GM12865 (cell line): ENCODE measurements around the gene KATNB1.
"Not testable (repeated sequence)": the region's sequence is repeated elsewhere in the genome, so short reads cannot be mapped to it uniquely, and the experiment has no call there.

Experiments used
- DNase-seq: peaks from one replicate; pipeline ENCODE4 v3.0.0; 2010; ENCODE audit warnings: low read depth
- H3K4me3 ChIP-seq: 2 replicates; pipeline ENCODE4 v1.5.1; 2011; ENCODE audit warnings: mild to moderate bottlenecking, low read depth, low read length, control low read depth
- CTCF ChIP-seq: IDR thresholded peaks from 2 replicates; pipeline ENCODE4 v1.5.1; 2011; ENCODE audit warnings: low read length, control low read depth, low read depth, inconsistent platforms; ENCODE audit not compliant: insufficient read depth; ENCODE audit errors: missing control alignments

KATNB1 gene

DNA sequence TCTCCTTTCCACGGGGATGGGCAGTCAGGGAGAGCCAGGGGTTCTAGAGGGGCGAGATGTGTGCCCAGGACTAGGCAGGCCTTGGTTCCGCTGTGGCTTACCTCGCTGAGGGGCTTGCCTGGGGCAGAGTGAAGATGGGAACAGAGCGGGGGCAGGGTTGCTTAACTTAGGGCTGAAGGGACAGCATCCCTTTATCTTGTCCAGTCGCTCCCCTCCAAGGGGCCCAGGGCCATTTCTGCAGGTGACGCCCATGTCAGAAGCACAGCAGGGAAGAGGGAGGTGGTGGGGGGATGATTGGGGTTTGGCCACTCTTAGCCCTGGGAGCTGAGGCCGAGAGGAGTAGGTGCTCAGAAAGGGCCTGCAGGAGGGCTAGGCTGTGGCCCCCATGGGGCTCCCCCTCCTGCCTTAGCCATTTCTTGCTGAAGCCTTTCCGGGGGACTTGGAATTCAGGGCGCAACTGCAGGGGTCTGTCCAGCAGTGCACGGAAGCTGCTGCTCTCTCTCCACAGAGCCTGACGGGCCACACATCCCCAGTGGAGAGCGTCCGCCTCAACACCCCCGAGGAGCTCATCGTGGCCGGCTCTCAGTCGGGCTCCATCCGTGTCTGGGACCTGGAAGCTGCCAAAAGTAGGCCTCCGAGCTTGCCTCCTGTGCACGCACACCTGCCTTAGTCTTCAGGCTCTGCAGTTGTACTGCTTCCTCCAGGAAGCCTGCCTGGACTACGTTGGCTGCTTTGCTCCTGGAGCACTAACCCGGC, 8.5 kb downstream of the KATNB1 start:
- TF ChIP-seq CTCF = no peak

GRCh38 chr16:57744642-57744903, 9.0 kb downstream of the KATNB1 start:
- DNase-seq = no peak
- no peak overlapping the region for H3K4me3 ChIP-seq
- no peak for TF ChIP-seq CTCF

More for the DNA sequence above, 8.5 kb downstream of the KATNB1 start:
- H3K4me3 ChIP-seq = no peak overlapping the region
- no peak for DNase-seq

- no peak overlapping the region for H3K4me3 ChIP-seq
- no peak for TF ChIP-seq CTCF
- DNase-seq = no peak
Measured at GRCh38 chr16:57745768-57746167, 10.2 kb downstream of the KATNB1 start.

DNA sequence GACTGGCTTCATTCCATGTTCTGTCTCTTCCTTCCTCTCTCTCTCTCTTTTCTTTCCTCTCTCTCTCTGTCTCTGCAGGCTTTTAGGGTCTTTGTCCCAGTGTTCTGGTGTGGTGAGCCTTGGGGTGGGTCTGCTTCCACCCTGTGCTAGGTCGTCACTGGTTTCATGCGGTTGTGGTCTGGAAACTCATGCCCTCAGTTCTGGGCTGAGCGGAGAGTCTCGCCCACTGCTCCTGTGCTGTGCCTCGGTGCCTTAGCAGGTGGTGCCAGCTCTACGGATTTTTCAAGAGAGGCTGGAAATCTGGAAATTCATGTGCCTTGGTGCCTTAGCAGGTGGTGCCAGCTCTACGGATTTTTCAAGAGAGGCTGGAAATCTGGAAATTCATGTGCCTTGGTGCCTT, 10.7 kb downstream of the KATNB1 start:
- DNase-seq = not testable (repeated sequence)

GRCh38 chr16:57747091-57747490, 11.5 kb downstream of the KATNB1 start:
- no peak for TF ChIP-seq CTCF
- DNase-seq = no peak
- H3K4me3 ChIP-seq = no peak overlapping the region

More for the DNA sequence above, 10.7 kb downstream of the KATNB1 start:
- H3K4me3 ChIP-seq = not testable (repeated sequence)

GRCh38 chr16:57747496-57747895, 11.9 kb downstream of the KATNB1 start:
- H3K4me3 ChIP-seq = no peak overlapping the region
- no peak for TF ChIP-seq CTCF

GRCh38 chr16:57747996-57748395, 12.4 kb downstream of the KATNB1 start:
- TF ChIP-seq CTCF = no peak
- no peak overlapping the region for H3K4me3 ChIP-seq
- no peak for DNase-seq

More at GRCh38 chr16:57747496-57747895, 11.9 kb downstream of the KATNB1 start:
- no peak for DNase-seq
